BLaER1 treated with 17β-estradiol and CSF1 and Interleukin-3, amounts not matched to agents 10 nM and 100 nM (cell line): Measurements from ENCODE around the gene NPIPB2.
"Not testable (repeated sequence)": the region's sequence is repeated elsewhere in the genome, so short reads cannot be mapped to it uniquely, and the experiment has no call there.

Experiments
- H3K27ac ChIP-seq, 11 experiments: shearing (Covaris generic); formaldehyde crosslinking; 2 replicates each; pipeline ENCODE4 v1.8.1; 2022
- H3K27me3 ChIP-seq, 11 experiments: shearing (Covaris generic); formaldehyde crosslinking; 2 replicates each; pipeline ENCODE4 v1.8.1; 2022
- H3K36me3 ChIP-seq, 11 experiments: shearing (Covaris generic); formaldehyde crosslinking; 2 replicates each; pipeline ENCODE4 v1.8.1; 2022
- H3K4me1 ChIP-seq, 10 experiments: shearing (Covaris generic); formaldehyde crosslinking; 2 replicates each; pipeline ENCODE4 v1.8.1; 2022
- H3K4me2 ChIP-seq, 11 experiments: shearing (Covaris generic); formaldehyde crosslinking; 2 replicates each; pipeline ENCODE4 v1.8.1; 2022
- H3K4me3 ChIP-seq, 10 experiments: shearing (Covaris generic); formaldehyde crosslinking; 2 replicates each; pipeline ENCODE4 v1.8.1; 2022
- H3K9ac ChIP-seq, 11 experiments: shearing (Covaris generic); formaldehyde crosslinking; 2 replicates each; pipeline ENCODE4 v1.8.1; 2022
- H3K9me3 ChIP-seq, 11 experiments: shearing (Covaris generic); formaldehyde crosslinking; replicated peaks in 1 of 11; 2 replicates each; pipeline ENCODE4 v1.8.1; 2022
- H4K20me1 ChIP-seq, 11 experiments: shearing (Covaris generic); formaldehyde crosslinking; 2 replicates each; pipeline ENCODE4 v1.8.1; 2022
- Cebpa-rat ChIP-seq, 11 experiments: shearing (Covaris generic); IDR thresholded peaks; 2 replicates each; pipeline ENCODE4 v1.8.1; 2022

Gene NPIPB2

DNA sequence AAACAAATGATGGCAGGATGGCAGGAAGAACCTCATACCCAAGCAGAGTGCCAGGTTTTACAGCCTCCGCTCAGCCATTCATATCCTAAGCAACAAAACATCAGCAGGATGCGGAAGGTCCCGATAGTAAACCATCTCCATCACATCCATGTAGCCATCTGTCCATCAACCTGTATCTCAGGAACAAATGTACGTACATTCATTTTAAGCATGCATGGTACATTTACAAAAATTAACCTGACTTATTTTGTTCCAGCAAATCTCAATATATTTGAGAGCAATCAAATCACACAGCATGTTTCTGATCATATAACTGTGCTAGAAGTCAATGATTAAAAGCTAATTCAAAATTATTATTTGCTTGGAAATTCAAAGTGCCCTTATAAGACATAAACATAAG lies at the start of gene NPIPB2:
Gene NPIPB2 (minus strand): TSS at position 101 of the 400 bp plus-strand sequence. CDS start 0 bp downstream, at position 101.
- not testable (repeated sequence) for H3K9ac ChIP-seq, H3K4me2 ChIP-seq, H3K27ac ChIP-seq, H3K9me3 ChIP-seq, H4K20me1 ChIP-seq, H3K36me3 ChIP-seq, H3K4me3 ChIP-seq, H3K27me3 ChIP-seq
- peaks cover 0 to 20% (median 10%) of the 10 kb centered on the region in 10 experiments; a peak in 9 of 20 replicates for H3K4me1 ChIP-seq

DNA sequence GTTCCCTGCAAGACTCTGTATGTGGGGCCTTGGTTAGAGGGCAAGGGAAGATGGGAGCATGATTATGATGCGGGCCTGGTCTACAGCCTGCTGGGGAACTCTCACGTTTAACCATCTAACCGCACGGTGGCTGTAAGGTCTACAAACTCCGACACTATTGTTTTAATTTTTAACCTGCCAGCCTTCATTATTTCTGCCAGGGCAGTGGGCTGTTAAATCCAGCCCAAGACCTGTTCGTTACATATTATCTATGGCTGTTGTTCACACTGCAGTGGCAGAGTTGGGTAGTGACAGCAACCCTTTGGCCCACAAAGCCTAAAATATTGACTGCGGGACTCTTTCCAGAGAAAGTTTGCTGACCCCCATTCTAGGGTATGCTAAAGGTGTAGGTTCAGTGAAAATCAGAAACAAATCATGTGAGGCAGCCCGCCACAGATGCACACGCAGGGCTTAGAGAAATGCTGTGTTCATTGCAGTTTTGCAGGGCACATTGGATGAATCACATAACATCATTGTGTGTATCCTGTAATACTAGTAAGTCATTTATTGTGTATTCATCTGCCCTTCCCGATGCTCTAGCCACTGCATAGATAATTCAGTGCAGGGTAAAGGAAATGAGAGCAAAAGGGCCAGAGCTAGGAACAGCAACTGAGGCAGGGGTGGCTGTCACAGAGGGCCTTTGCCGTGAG lies 49.0 kb upstream of the NPIPB2 start:
- Histone ChIP-seq H3K27me3 (no peaks in the 10 kb centered on the region), H3K9me3 (no peaks in the 10 kb centered on the region), H3K4me2 (no peak overlapping the region), H3K4me1 (peaks cover 19 to 51% (median 38%) of the 10 kb centered on the region in 10 experiments), H3K27ac (no peak overlapping the region), H3K4me3 (no peak overlapping the region), H3K9ac (no peak overlapping the region), H4K20me1 (peaks cover 0 to 10% (median 0%) of the 10 kb centered on the region in 11 experiments; a peak in 2 of 22 replicates), H3K36me3 (no peaks in the 10 kb centered on the region)
- TF ChIP-seq Cebpa-rat (IDR thresholded peaks at IDR 0.05) = no peak

GRCh38 chr16:11988258-11988978 lies 46.6 kb upstream of the NPIPB2 start:
- H3K27me3 ChIP-seq = no peaks in the 10 kb centered on the region
- no peak overlapping the region; a peak in 1 of 22 replicates for H3K27ac ChIP-seq
- H3K4me3 ChIP-seq = no peak overlapping the region
- H4K20me1 ChIP-seq = peaks cover 0 to 34% (median 0%) of the 10 kb centered on the region in 11 experiments; a peak in 2 of 22 replicates
- H3K4me2 ChIP-seq = peak overlapping the region in 8 of 11 experiments; percentile 2 to 62 (median 42); a peak in 11 of 22 replicates
- H3K9me3 ChIP-seq = no peaks in the 10 kb centered on the region
- H3K9ac ChIP-seq = no peak overlapping the region
- H3K4me1 ChIP-seq = peaks cover 0 to 38% (median 24%) of the 10 kb centered on the region in 10 experiments; a peak in 19 of 20 replicates
- no peak for TF ChIP-seq Cebpa-rat (IDR thresholded peaks at IDR 0.05)
- peaks cover 0 to 12% (median 0%) of the 10 kb centered on the region in 11 experiments; a peak in 3 of 22 replicates for H3K36me3 ChIP-seq

GRCh38 chr16:11986521-11987057 lies 44.7 kb upstream of the NPIPB2 start:
- no peak overlapping the region for H3K27ac ChIP-seq
- H3K27me3 ChIP-seq = no peaks in the 10 kb centered on the region
- no peak for TF ChIP-seq Cebpa-rat (IDR thresholded peaks at IDR 0.05)

DNA sequence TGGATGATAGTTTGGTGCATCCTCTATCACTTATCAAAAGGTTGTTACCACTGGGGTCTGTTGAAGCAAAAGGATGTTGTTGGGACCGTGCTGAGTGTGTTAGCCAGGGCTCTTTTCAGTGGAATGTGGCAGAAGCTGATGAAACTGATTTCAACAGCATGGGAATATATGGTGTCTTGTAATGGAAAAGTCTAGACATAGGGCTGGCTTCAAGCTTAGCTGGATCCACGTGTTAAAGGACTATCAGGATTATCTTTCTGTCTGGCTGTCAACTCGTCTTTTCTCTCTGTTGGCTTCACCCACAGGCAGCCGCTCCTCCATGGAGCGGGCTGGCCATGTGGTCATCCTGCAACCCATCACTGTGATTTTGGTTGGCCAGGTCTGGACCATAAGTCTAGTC lies 43.4 kb upstream of the NPIPB2 start:
- Histone ChIP-seq H3K9me3 (no peaks in the 10 kb centered on the region), H3K4me1 (peaks cover 0 to 38% (median 24%) of the 10 kb centered on the region in 10 experiments; a peak in 16 of 20 replicates), H3K4me2 (no peak overlapping the region), H3K27me3 (no peaks in the 10 kb centered on the region), H3K27ac (no peak overlapping the region), H4K20me1 (peaks cover 0 to 60% (median 0%) of the 10 kb centered on the region in 11 experiments; a peak in 2 of 22 replicates), H3K4me3 (no peak overlapping the region), H3K36me3 (peaks cover 0 to 12% (median 0%) of the 10 kb centered on the region in 11 experiments; a peak in 3 of 22 replicates), H3K9ac (no peak overlapping the region)
- TF ChIP-seq Cebpa-rat (IDR thresholded peaks at IDR 0.05) = no peak

More at GRCh38 chr16:11986521-11987057, 44.7 kb upstream of the NPIPB2 start:
- Histone ChIP-seq H3K4me2 (0 out of 22 replicates have a peak overlapping the region, but pooled peaks of 1 of the 11 experiments have one; percentile 51), H3K36me3 (peaks cover 0 to 12% (median 0%) of the 10 kb centered on the region in 11 experiments; a peak in 3 of 22 replicates), H3K4me3 (no peak overlapping the region), H3K9me3 (no peaks in the 10 kb centered on the region), H4K20me1 (peaks cover 0 to 49% (median 0%) of the 10 kb centered on the region in 11 experiments; a peak in 2 of 22 replicates), H3K4me1 (peaks cover 0 to 38% (median 24%) of the 10 kb centered on the region in 10 experiments; a peak in 16 of 20 replicates), H3K9ac (no peak overlapping the region)

DNA sequence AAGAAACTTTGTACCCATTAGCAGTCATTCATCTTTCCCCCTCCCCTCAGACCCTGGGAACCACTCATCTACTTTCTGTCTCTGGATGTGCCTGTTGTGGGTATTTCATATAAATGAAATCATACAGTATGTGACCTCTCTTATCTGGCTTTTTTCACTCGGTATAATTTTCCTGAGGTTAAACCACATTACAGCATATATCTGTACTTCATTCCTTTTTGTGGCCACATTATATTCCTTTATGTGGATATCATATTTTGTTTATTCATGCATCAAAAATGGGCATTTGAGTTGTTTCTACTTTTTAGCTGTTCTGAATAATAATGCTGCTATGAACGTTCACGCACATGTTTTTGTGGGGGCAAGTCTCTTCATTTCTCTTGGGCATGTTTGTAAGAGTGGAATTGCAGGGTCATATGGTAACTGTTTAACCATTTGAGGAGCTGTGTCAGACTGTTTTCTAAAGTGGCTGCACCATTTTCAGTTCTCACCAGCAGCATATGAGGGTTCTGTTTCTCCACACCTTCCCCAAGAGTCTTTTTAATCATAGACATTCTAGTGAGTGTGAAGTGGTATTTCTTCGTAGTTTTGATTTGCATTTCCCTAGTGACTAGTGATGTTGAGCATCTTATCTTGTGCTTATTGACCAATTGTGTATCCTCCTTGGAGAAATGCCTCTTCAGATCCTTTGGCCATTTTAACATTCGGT lies 38.4 kb upstream of the NPIPB2 start:
- Histone ChIP-seq H3K4me2 (0 out of 22 replicates have a peak overlapping the region, but pooled peaks of 1 of the 11 experiments have one; percentile 5), H3K36me3 (peaks cover 0 to 12% (median 0%) of the 10 kb centered on the region in 11 experiments; a peak in 3 of 22 replicates), H3K9ac (no peak overlapping the region), H3K4me3 (no peak overlapping the region), H3K27me3 (no peaks in the 10 kb centered on the region), H3K27ac (no peak overlapping the region), H3K9me3 (no peaks in the 10 kb centered on the region), H3K4me1 (peaks cover 18 to 42% (median 29%) of the 10 kb centered on the region in 10 experiments), H4K20me1 (peaks cover 0 to 63% (median 0%) of the 10 kb centered on the region in 11 experiments; a peak in 2 of 22 replicates)
- no peak for TF ChIP-seq Cebpa-rat (IDR thresholded peaks at IDR 0.05)

DNA sequence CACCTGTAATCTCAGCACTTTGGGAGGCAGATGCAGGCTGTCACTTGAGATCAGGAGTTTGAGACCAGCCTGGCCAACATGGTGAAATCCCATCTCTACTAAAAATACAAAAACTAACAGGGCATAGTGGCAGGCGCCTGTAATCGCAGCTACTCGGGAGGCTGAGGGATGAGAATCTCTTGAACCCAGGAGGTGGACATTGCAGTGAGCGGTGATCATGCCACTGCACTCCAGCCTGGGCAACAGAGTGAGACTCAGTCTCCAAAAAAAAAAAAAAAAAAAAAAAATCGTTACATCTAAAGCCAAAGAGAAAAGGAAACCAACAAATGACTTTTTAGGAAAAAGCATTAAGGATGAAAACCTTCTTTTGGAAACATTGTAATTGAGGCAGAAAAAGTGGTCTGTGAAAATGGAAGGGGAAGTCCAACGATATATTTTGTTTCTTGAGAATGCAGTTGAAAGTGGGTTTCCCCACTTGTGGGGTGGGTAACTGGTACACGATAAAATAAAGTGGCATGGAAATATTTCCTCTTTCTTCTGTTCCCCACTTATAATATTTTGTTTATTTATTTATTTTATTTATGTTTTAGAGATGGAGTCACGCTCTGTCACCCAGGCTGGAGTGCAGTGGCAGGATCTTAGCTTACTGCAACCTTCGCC lies 37.3 kb upstream of the NPIPB2 start:
- TF ChIP-seq Cebpa-rat (IDR thresholded peaks at IDR 0.05) = no peak
- Histone ChIP-seq H3K9me3 (no peaks in the 10 kb centered on the region), H3K4me1 (peaks cover 18 to 42% (median 29%) of the 10 kb centered on the region in 10 experiments), H3K4me3 (no peak overlapping the region), H3K36me3 (peaks cover 0 to 6% (median 0%) of the 10 kb centered on the region in 11 experiments; a peak in 1 of 22 replicates), H3K27me3 (no peaks in the 10 kb centered on the region), H3K27ac (no peak overlapping the region), H4K20me1 (peaks cover 0 to 51% (median 0%) of the 10 kb centered on the region in 11 experiments; a peak in 2 of 22 replicates), H3K9ac (no peak overlapping the region), H3K4me2 (peak overlapping the region in 5 of 11 experiments; percentile 10 to 99 (median 98); a peak in 5 of 22 replicates)

GRCh38 chr16:11978080-11978479 lies 36.2 kb upstream of the NPIPB2 start:
- Histone ChIP-seq H3K9me3 (no peaks in the 10 kb centered on the region), H3K27me3 (no peaks in the 10 kb centered on the region), H3K4me2 (peak overlapping the region; percentile 88 to 99 (median 96)), H3K4me3 (peak overlapping the region in 7 of 10 experiments; percentile 83 to 100 (median 95); a peak in 8 of 20 replicates), H3K27ac (no peak overlapping the region), H3K36me3 (no peaks in the 10 kb centered on the region; a peak in 1 of 22 replicates), H3K9ac (peak overlapping the region in 7 of 11 experiments; percentile 88 to 94 (median 89); a peak in 7 of 22 replicates), H3K4me1 (peaks cover 18 to 42% (median 29%) of the 10 kb centered on the region in 10 experiments), H4K20me1 (peaks cover 0 to 41% (median 0%) of the 10 kb centered on the region in 11 experiments; a peak in 2 of 22 replicates)
- no peak for TF ChIP-seq Cebpa-rat (IDR thresholded peaks at IDR 0.05)
